GM18505 (cell line): Measurements from ENCODE around the gene SLU7.
"Not testable (repeated sequence)": the region's sequence is repeated elsewhere in the genome, so short reads cannot be mapped to it uniquely, and the experiment has no call there.

Experiments
- ATAC-seq: cut with Tn5 transposase; IDR thresholded peaks from one replicate; pipeline ENCODE4 v1.9.1; 2021; ENCODE audit not compliant: unreplicated experiment
- POLR2A ChIP-seq: IDR thresholded peaks from 4 replicates; pipeline ENCODE4 v1.6.1; 2011; ENCODE audit warnings: borderline replicate concordance; ENCODE audit not compliant: insufficient read depth, insufficient read length; ENCODE audit errors: extremely low read depth

Gene SLU7

GRCh38 chr5:160444407-160444806 lies 25.5 kb upstream of the SLU7 start:
- TF ChIP-seq POLR2A, result no peak
- ATAC-seq, result no peak

- ATAC-seq, result peak; percentile 19
- no peak for TF ChIP-seq POLR2A
Measured at GRCh38 chr5:160442824-160443431, 24.0 kb upstream of the SLU7 start.

DNA sequence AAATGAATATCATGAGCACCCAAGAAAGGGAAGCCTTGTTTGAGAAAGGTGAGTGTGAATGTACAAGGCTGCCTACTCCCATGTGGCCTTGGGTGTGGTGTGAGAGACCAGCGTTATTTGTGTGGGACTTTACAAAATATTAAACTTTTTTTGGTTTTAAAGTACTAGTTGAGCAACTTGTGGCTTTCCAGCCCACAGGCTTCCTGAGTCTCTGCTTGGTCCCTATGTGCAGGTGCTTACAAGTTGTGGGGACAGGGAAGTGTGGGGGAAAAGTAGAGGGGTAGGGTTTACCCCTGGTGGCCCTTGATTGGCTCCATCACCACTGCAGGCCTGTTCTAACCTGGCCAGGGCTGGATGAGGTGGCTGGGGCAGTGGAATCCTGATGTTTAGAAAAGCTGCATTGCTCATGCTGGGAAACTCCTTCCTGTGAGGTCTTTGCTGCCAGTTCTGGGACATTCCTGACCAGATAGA lies 22.5 kb upstream of the SLU7 start:
- no peak for ATAC-seq
- no peak for TF ChIP-seq POLR2A

- ATAC-seq, result peak; percentile 60
Measured at GRCh38 chr5:160439205-160439600, 20.3 kb upstream of the SLU7 start.

DNA sequence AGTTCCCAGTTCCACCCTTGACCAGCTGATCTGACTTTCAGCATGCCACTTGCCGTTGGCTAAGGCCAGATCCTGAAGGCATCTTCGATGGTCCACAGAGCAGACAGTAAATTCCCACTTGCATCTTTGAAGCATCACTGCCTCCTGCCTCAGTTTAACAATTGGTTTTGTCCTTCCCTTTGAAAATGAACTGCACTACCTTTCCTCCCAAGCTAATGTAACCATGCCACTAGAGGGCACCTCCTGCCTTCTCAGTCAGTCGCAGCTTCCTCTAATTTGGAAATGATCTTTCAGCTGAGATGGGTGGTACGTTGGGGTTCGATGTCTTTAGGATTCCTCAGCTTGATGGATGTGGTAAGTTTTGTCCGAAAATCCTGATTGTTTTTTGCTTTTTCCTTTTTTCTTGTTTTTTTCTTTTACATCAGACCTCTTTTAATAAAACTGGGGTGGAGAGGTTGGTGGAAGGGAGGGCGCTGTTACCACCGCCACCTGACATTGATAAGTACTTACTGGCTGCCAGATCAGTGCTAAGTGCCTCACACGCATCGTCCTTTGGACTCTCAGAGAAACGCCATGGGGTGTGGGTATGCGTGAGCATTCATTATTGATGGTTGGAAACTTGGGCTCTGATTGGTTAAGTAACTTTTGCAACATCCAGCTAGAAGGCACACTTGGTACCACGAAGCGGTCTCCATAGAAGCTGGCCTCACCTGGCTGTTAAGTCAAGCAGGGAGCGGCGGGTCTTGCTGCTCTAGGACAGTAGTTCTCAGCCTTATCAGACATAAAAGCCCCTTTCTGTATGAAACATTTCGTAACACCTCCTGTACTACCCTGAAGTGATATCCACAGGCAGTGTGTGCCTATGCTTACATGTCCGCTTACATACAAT lies 19.7 kb upstream of the SLU7 start:
- TF ChIP-seq POLR2A, result no peak
- peak; percentile 29 for ATAC-seq

More at GRCh38 chr5:160439205-160439600, 20.3 kb upstream of the SLU7 start:
- peak; percentile 38 for TF ChIP-seq POLR2A

DNA sequence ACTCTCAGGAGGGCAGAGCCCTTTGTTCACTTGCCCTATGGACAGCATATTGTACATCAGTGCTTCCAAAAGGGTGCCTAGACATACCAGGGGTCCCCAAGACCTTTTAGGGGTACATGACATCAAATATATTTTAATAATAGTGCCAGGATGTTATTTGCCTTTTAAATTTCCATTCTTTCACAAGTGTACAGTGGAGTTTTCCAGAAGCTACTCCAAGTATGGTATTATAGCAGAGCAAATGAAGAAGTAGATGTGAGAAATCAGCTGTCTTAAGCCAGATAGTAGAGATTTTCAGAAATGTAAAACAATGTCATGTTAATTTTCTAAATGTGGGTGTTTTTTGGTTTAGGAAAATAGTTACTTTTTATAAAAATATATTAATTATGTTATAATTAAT lies 18.4 kb upstream of the SLU7 start:
- ATAC-seq, result no peak
- TF ChIP-seq POLR2A, result no peak

DNA sequence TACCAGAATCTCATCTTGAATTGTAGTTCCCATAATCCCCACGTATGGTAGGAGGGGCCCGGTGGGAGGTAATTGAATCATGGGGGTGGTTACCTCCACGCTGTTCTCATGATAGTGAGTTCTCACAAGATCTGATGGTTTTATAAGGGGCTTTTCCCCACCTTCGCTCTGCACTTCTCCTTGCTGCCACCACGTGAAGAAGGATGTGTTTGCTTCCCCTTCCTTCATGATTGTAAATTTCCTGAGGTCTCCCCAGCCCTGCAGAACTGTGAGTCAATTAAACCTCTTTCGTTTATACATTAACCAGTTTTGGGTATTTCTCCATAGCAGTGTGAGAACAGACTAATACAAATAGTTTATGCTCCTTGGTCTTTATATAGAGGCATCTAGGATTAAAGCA lies 17.8 kb upstream of the SLU7 start:
- not testable (repeated sequence) for ATAC-seq

DNA sequence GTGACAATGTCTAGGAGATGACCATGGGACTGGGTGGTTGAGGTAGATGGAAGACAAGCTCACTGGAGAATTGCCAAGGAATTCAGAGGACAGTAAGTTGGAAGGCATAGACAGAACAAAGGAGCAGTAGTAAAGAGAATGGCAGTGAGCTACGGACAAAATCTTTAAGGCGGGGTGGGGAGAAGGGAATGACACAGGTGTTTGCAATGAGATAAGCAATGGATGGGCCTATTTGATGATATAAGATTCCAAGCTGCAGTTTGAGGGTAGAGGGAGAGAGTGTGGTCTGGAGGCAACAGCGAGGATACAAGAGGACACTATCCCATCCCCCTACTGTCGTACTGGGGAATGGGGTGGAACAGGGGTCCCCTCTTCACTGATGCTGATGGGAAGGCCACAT lies 17.1 kb upstream of the SLU7 start:
- TF ChIP-seq POLR2A, result no peak
- no peak for ATAC-seq

- ATAC-seq, result no peak
- TF ChIP-seq POLR2A, result no peak
Measured at GRCh38 chr5:160435532-160435931, 16.7 kb upstream of the SLU7 start.

DNA sequence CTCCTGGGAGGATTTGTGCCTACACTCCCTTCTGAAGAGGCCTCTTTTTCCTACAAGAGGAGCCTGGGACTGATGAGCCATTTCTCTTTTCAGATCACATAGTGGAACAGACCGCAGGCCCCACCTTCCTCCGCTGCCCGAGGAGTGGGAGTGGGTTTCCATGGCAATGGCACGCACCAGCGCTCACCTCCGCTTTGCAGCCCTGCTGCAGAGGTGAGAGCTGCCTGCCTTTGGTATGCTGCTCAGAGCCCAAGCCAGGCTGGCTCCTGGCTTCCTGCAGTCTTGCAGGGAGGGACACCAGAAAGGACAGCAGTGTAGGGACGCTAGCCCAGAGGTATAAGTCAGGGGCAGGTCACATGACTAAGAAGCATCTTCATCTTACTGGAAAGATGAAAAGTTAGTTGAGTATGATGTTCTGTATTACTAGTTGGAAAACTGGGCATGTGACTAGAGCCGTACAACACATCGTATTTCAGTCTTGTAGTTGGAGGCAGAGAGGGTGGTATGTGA lies 15.2 kb upstream of the SLU7 start:
- ATAC-seq, result peak; percentile 87
- TF ChIP-seq POLR2A, result peak; percentile 46

GRCh38 chr5:160432787-160433186 lies 13.9 kb upstream of the SLU7 start:
- no peak for TF ChIP-seq POLR2A
- no peak for ATAC-seq

DNA sequence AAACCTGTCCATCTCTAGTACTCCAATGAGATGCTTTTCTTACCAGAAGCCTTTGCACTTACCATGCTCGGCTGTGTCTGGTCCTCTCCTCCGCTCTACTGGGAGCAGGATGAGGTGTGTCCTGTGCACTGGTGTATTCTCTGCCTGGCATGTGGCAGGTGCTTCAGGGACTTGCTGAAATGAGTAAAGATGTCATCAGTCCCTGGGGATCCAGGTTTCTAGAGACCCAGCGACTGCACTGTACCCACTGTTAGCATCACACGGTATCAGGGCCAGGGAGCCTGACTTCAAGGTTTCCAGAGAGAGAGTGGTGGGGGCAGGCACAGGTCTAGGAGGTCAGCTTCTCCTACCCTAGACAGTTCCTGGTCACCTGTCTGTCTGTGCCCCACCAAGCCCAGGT lies 13.3 kb upstream of the SLU7 start:
- ATAC-seq, result no peak
- TF ChIP-seq POLR2A, result no peak

DNA sequence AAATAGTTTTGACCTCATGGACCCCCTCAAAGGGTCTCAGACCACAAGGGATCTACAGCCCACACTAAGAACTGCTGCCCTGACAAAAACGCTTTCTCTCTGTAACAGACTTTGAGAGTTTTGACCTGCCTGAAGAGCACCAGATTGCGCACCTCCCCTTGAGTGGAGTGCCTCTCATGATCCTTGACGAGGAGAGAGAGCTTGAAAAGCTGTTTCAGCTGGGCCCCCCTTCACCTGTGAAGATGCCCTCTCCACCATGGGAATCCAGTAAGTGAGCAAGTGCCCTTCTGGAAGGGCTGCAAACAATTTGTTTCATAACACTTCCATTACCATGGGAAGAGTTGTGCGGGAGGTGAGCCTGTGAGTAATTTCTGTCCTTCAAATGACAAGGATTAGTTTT lies 8.7 kb upstream of the SLU7 start:
- no peak for TF ChIP-seq POLR2A
- ATAC-seq, result no peak

DNA sequence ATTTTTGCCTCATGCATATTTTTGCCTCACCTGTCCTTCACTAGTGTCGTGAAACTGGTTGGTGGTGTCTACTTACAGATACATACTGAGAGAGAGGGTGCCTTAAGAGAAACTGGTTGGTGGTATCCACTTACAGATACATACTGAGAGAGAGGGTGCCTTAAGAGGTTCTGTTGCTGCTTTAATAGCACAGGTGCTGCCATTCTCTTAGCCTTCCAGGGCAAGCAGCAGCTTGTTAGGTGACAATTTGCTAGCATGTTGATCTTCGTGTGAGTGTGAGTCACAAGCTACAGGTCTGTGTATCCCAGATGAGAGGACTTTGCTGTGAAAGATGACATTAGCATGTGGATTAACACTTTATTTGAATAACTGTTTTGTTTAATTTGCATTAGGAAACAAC lies 4.2 kb upstream of the SLU7 start:
- TF ChIP-seq POLR2A, result no peak
- no peak for ATAC-seq

DNA sequence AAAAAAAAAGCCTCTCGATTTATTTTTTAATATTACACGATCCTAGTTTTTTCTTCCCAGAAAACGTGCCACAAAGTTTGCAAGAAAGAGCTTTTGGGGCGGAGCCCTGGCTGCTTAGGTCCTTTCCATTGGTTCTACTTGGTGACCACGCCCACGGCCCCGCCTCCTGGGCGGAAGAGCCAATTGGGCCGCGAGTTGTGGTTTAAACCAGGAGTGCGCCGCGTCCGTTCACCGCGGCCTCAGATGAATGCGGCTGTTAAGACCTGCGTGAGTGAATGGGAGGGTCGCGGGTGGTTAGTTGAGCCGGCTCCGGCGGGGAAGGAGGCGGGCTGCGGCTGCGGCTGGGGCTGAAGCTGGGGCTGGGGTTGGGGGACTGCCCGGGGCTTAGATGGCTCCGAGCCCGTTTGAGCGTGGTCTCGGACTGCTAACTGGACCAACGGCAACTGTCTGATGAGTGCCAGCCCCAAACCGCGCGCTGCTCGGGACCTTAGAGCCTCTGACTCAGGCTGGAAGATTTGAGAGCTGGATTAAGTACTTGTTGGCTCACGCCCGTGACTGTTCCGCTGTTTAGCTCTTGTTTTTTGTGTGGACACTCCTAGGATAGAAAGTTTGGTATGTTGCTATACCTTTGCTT lies 2.9 kb upstream of the SLU7 start, which contains the start of gene PTTG1:
TSS of gene PTTG1 (plus strand) at position 231 of the 634 bp plus-strand sequence. CDS start 458 bp downstream, outside the sequence.
- ATAC-seq, result peak; percentile 74
- peak; percentile 81 for TF ChIP-seq POLR2A

DNA sequence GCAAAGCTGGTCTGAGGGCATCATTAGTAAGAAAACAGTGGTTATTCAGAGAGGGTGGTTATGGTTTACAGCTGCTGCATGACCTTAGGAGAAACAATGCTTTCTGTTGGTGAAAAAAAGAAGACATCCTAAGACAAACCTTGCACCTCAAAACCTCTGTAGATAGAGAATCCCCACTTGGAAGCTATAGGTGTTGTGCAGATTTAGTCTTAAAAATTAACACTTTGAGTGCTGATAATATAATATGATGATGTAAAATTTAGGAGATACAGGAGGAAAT lies 1.4 kb upstream of the SLU7 start:
- no peak for ATAC-seq
- no peak for TF ChIP-seq POLR2A
